Spleen (tissue), 11 donors: ENCODE measurements around the gene WDR70. TPM values are rescaled to one million over a fixed set of nuclear protein-coding genes. Genes with fewer than 3 reads are reported as not detected.

ENCODE experiments used
- DNase-seq: peaks from one replicate; pipeline ENCODE4 v3.0.0-alpha.2; 2020
- H3K27ac ChIP-seq, 8 donors: fragments of 200-600 bp; sonication (generic) in 7 of 8; 1 replicate in 4 of 8; 2 replicates in 4 of 8; pipeline versions ENCODE4 v1.5.0 to v1.8.0; 2016 to 2021; ENCODE audit warnings: inconsistent platforms in 4 of 8, mild to moderate bottlenecking in 4 of 8, moderate library complexity in 1 of 8
- H3K27me3 ChIP-seq, 7 donors: fragments of 200-600 bp; sonication (generic) in 6 of 7; replicated peaks in 1 of 7; 1 replicate in 4 of 7; 2 replicates in 3 of 7; pipeline versions ENCODE4 v1.5.0 to v1.8.0; 2016 to 2021; ENCODE audit warnings: inconsistent platforms in 3 of 7, mild to moderate bottlenecking in 1 of 7
- H3K36me3 ChIP-seq, 6 donors: fragments of 200-600 bp; sonication (generic) in 5 of 6; 1 replicate in 4 of 6; 2 replicates in 2 of 6; pipeline versions ENCODE4 v1.5.0 to v1.8.0; 2016 to 2021; ENCODE audit warnings: inconsistent platforms in 2 of 6
- H3K4me1 ChIP-seq, 6 donors: fragments of 200-600 bp; sonication (generic) in 5 of 6; 1 replicate in 3 of 6; 2 replicates in 3 of 6; pipeline versions ENCODE4 v1.5.0 to v1.8.0; 2016 to 2021; ENCODE audit warnings: inconsistent platforms in 3 of 6
- H3K4me3 ChIP-seq, 8 donors: fragments of 200-600 bp; sonication (generic) in 7 of 8; 1 replicate in 4 of 8; 2 replicates in 4 of 8; pipeline versions ENCODE4 v1.5.0 to v1.8.0; 2016 to 2021; ENCODE audit warnings: inconsistent platforms in 4 of 8, mild to moderate bottlenecking in 4 of 8, moderate library complexity in 2 of 8
- H3K9me3 ChIP-seq, 8 donors: fragments of 200-600 bp; sonication (generic) in 7 of 8; 1 replicate in 4 of 8; 2 replicates in 4 of 8; pipeline versions ENCODE4 v1.5.0 to v1.8.0; 2016 to 2021; ENCODE audit warnings: inconsistent platforms in 4 of 8
- CTCF ChIP-seq, 11 experiments: fragments of 200-600 bp in 7 of 11; fragments of 450-650 bp in 4 of 11; sonication (generic) in 4 of 11; IDR thresholded peaks in 8 of 11; conservative IDR thresholded peaks in 3 of 11; 1 replicate in 7 of 11; 2 replicates in 4 of 11; pipeline versions ENCODE4 v1.4.0 to v1.8.0; 2016 to 2021; ENCODE audit warnings: antibody characterized with exemption in 11 of 11, inconsistent platforms in 4 of 11, mild to moderate bottlenecking in 1 of 11
- POLR2A ChIP-seq, 3 donors: fragments of 450-650 bp; IDR thresholded peaks; one replicate each; pipeline ENCODE4 v1.5.1; 2017; ENCODE audit warnings: antibody characterized with exemption in 3 of 3, mild to moderate bottlenecking in 1 of 3
- POLR2AphosphoS5 ChIP-seq, 3 donors: sonication (generic); formaldehyde crosslinking; IDR thresholded peaks; one replicate each; pipeline ENCODE4 v1.5.1; 2017; ENCODE audit warnings: antibody characterized with exemption in 3 of 3
- WGBS, 5 donors: extraction: QIAGEN DNeasy Blood & Tissue Kit in 3 of 5; methylation state at CpG; one replicate each; pipeline versions ENCODE4 v1.1.5 to v1.1.7; 2013 to 2018; 5-methylcytosine and 5-hydroxymethylcytosine counted together
- intact Hi-C: fragments of 100-400 bp; cut with DNase I; formaldehyde crosslinking; loops from one replicate; pipeline ENCODE4 v1.15.0; 2023; ENCODE audit warnings: low total_unique reads
- polyA plus RNA-seq, 3 donors: library from polyadenylated mRNA; stranded (reverse); fragments of 200-250 nt; gene quantifications; one replicate each; pipeline ENCODE4 v1.2.1, GENCODE V29; 2013
- total RNA-seq, 7 donors: library from RNA; depleted of rRNA in 3 of 7; stranded (reverse); fragments of >200 nt in 3 of 7; fragmentation: NEBNext Ultra II Directional in 4 of 7; extraction: Animal tissue kit (Norgen Biotek cat#: 25700) in 4 of 7; gene quantifications; one replicate each; pipeline versions ENCODE4 v1.1.0 to v1.2.1, GENCODE V29; 2016 to 2021
- donor health status: healthy with polysubstance abuse.
- donor health status: DM: no; HTN: no; CAD: no; lungs with moderate emphysema.
- donor health status: DM: no; HTN: no; CAD: no.
- donor health status: Bipolar disorder and iron deficiency.
- donor health status: healthy.
- donor health status: DM: no; HTN: no; CAD: no.
- donor health status: DM: yes; HTN: yes; CAD: no.

Gene WDR70
- total and polyA plus RNA-seq, 10 donors = 24.7 to 51.7 (median 33.4) TPM

- H3K4me3 ChIP-seq = no peak overlapping the region
- 95 to 97% (median 96%) methylated on average over 3 of the region's 3 CpGs for WGBS, 5 donors
Observed at GRCh38 chr5:37539459-37539858, 160.3 kb downstream of the WDR70 start.

GRCh38 chr5:37543216-37543615 lies 164.1 kb downstream of the WDR70 start:
- DNase-seq = no peak
- Histone ChIP-seq H3K27ac (no peak overlapping the region), H3K4me3 (no peak overlapping the region), H3K9me3 (no peaks in the 10 kb centered on the region), H3K27me3 (no peaks in the 10 kb centered on the region), H3K36me3 (peaks cover 0 to 17% (median 0%) of the 10 kb centered on the region in 6 donors), H3K4me1 (no peaks in the 10 kb centered on the region)
- 91 to 100% (median 92%) methylated on average over 1 of the region's 1 CpG for WGBS, 5 donors
- TF ChIP-seq POLR2AphosphoS5 (IDR thresholded peaks at IDR 0.05) (no peak), POLR2A (IDR thresholded peaks at IDR 0.05) (no peak), CTCF (IDR thresholded peaks at IDR 0.05 in 8 of 11, conservative IDR thresholded peaks at IDR 0.05 in 3 of 11) (no peak)
- intact Hi-C loops = no loop called here

More at GRCh38 chr5:37539459-37539858, 160.3 kb downstream of the WDR70 start:
- H3K27ac ChIP-seq = no peak overlapping the region
- H3K9me3 ChIP-seq = no peaks in the 10 kb centered on the region
- TF ChIP-seq POLR2A (IDR thresholded peaks at IDR 0.05) = no peak
- TF ChIP-seq POLR2AphosphoS5 (IDR thresholded peaks at IDR 0.05) = no peak
- TF ChIP-seq CTCF (IDR thresholded peaks at IDR 0.05 in 8 of 11, conservative IDR thresholded peaks at IDR 0.05 in 3 of 11) = no peak
- H3K4me1 ChIP-seq = no peaks in the 10 kb centered on the region
- no peak for DNase-seq
- H3K27me3 ChIP-seq = no peaks in the 10 kb centered on the region
- intact Hi-C loops = no loop called here
- peaks cover 0 to 31% (median 0%) of the 10 kb centered on the region in 6 donors for H3K36me3 ChIP-seq

GRCh38 chr5:37549411-37549810 lies 170.3 kb downstream of the WDR70 start:
- Histone ChIP-seq H3K4me1 (peaks cover 0 to 14% (median 4%) of the 10 kb centered on the region in 6 donors), H3K9me3 (no peaks in the 10 kb centered on the region), H3K27me3 (no peaks in the 10 kb centered on the region), H3K27ac (no peak overlapping the region), H3K4me3 (no peak overlapping the region), H3K36me3 (no peaks in the 10 kb centered on the region)
- DNase-seq = no peak
- no peak for TF ChIP-seq POLR2A (IDR thresholded peaks at IDR 0.05)
- TF ChIP-seq CTCF (IDR thresholded peaks at IDR 0.05 in 8 of 11, conservative IDR thresholded peaks at IDR 0.05 in 3 of 11) = no peak
- TF ChIP-seq POLR2AphosphoS5 (IDR thresholded peaks at IDR 0.05) = no peak
- intact Hi-C loops = no loop called here

- H3K27ac ChIP-seq = peak overlapping the region in 1 of 8 donors; percentile 60
- H3K4me1 ChIP-seq = peaks cover 0 to 14% (median 4%) of the 10 kb centered on the region in 6 donors
- TF ChIP-seq CTCF (IDR thresholded peaks at IDR 0.05 in 8 of 11, conservative IDR thresholded peaks at IDR 0.05 in 3 of 11) (no peak), POLR2AphosphoS5 (IDR thresholded peaks at IDR 0.05) (no peak), POLR2A (IDR thresholded peaks at IDR 0.05) (no peak)
- H3K36me3 ChIP-seq = no peaks in the 10 kb centered on the region
- intact Hi-C loops = no loop called here
- H3K4me3 ChIP-seq = no peak overlapping the region
- H3K27me3 ChIP-seq = no peaks in the 10 kb centered on the region
- DNase-seq = no peak
- WGBS, 5 donors = 95 to 98% (median 97%) methylated on average over 3 of the region's 3 CpGs
- H3K9me3 ChIP-seq = no peaks in the 10 kb centered on the region
Observed at GRCh38 chr5:37552161-37552560, 173.0 kb downstream of the WDR70 start.
